ENCODE results near the gene TNNI2. TPM values are rescaled to one million over a fixed set of nuclear protein-coding genes. Genes with fewer than 3 reads are reported as not detected.
"Not testable (repeated sequence)": the region's sequence is repeated elsewhere in the genome, so short reads cannot be mapped to it uniquely, and the experiment has no call there.

TNNI2 gene
- polyA plus RNA-seq, 3 donors: 1.5 to 2.5 TPM; not detected in 1

DNA sequence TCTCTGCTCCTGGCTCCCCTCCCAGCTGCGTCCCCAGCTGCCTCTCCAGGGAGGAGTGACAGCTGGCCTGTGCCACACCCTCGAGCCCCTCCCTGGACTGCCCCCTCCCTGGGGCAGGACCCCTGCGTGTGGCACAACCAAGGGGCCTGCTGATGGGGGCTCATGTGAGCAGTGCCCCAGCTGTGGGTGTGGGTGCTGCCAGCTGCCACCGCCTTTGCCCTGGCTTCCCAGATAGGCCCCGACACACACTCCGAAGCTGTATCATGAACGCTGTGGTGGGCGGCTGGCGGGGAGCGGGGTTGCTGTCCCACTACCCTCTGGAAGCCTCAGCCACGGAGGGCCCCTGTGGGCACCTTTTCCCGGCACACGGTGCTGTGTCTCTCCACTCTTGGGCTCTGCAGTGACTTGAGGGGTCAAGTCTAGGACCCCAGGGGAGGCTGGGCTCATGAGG lies 37.1 kb downstream of the TNNI2 start:
- not testable (repeated sequence) for H3K27ac ChIP-seq (ENCODE audit: low read depth, low read length)
- 57 to 84% (median 74%) methylated on average over 9 to 12 of the region's 13 CpGs for WGBS, 3 donors

DNA sequence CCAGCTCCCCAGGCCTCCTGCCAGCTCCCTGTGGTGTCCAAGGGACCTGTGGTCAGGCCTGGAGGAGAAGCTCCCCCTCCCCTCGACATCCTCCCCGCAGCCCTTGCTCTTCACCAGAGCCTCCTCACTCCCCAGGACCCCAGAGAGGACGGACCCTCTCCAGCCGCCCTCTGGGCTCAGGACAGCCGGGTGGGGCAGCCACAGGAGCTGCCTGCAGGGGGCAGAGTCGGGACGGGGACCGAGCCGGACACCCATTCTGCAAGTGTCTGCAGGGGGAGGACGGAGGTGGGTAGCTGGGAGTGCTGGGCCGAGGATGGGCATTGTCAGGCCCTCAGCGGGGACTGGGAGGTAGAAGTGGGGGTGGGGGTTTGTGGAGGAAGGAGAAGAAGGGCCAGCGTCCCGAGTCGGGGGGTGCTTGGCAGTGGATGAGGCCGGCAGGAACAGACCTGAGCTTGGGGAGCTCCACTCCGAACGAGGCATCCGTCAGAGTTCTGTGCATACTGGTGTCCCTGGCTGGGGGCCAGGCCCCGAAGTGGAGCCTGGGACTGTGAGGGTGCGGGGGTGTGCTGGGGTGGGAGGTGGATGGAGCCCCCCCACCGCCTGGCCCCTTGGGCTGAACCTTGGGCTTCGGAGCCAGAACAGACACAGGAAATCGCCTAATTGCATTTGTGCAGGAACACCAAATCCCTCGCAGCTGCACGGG lies 37.7 kb downstream of the TNNI2 start:
- 28 to 45% (median 30%) methylated on average over 24 to 26 of the region's 26 CpGs for WGBS, 3 donors

DNA sequence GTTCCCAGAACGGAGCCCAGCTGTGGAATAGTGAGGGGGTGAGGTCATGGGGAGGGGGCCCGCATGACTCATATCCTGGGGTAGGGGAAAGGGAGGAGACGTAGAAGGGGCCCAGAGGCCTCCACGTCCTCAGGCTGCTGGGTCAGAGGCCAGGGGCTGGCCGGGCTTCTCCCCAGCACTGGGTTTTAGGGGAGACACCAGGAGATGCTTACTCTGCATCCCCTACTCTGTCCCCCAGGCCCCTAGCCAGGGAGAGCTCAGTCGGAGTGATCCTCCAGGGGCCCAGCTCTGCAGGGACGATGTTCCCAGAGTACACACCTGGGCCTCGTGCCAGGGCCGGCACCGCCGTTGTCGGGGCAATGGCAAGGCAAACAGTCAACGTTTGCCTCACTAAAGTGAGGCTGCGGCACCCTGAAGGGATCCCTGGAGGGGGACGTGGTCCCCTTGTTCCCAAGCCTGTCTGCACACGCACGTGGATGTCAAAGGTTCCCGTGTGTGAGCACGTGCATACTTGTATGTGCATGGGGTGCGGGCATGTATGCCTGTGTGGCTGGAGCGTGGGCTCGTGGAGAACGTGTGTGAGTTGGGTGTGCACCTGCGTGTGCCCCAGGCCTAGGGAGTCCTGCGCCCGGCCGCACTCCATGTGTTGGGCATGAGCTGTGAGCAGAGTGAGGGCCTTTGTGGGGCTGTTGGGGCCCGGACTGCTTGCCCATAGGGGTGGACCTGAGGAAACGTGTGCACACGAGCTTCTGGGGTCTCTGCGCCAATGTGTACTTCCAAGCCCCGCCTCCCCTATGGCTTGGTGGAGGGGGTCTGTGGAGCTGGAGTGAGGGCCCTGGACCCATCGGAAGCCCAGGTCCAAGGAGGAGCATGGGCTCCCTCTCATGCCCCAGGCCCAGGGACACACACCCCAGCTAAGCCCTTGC lies 38.7 kb downstream of the TNNI2 start:
- 42 to 63% (median 48%) methylated on average over 32 to 33 of the region's 33 CpGs for WGBS, 3 donors
- H3K27ac ChIP-seq (ENCODE audit: low read depth, low read length): no peak overlapping the region

More for the DNA sequence above, 37.7 kb downstream of the TNNI2 start:
- no peak overlapping the region for H3K27ac ChIP-seq (ENCODE audit: low read depth, low read length)

DNA sequence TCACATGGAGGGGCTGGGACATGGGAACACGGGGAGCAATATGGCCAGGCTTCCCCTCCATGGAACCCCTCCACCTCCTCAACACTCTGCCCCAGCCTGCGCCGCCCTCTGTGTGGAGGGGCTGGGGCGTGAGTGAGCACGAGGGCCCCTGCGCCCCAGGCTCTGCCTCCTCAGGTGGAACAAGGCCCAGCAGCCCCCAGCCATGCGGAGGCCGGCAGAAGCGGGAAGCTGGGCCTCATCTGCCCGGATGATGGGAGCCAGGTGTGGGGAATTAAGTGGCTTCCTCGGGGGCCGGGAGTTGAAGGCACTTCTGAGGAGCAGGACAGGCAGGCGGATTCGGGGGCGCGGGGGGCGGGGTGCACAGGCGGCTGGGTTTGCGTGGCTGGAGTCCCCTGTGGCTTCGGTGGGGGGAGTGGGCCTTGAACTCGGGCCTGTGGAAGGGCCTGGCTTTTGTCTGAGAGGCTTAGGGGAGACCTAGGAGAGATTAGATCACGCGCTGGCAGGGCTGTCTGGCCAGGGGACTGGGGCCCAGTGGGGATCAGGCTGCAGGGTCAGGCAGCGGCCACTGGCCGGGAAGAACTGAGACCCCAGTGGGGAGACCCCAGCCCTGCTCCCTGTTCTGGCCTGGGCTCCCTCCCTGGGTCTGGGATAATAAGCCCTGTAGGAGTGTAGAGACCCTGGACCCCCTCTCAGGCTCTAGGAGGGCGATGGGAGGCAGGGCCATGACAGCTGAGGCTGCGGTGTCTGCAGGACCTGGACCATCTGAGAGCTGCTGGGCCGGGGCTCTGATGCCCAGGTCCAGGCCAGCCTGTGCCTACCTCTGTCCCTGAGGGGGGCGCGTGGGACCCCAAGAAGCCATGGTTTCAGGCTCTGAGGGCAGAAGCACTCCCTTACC lies 39.6 kb downstream of the TNNI2 start:
- H3K27ac ChIP-seq (ENCODE audit: low read depth, low read length): no peak overlapping the region
- 72 to 86% (median 76%) methylated on average over 30 of the region's 30 CpGs for WGBS, 3 donors

DNA sequence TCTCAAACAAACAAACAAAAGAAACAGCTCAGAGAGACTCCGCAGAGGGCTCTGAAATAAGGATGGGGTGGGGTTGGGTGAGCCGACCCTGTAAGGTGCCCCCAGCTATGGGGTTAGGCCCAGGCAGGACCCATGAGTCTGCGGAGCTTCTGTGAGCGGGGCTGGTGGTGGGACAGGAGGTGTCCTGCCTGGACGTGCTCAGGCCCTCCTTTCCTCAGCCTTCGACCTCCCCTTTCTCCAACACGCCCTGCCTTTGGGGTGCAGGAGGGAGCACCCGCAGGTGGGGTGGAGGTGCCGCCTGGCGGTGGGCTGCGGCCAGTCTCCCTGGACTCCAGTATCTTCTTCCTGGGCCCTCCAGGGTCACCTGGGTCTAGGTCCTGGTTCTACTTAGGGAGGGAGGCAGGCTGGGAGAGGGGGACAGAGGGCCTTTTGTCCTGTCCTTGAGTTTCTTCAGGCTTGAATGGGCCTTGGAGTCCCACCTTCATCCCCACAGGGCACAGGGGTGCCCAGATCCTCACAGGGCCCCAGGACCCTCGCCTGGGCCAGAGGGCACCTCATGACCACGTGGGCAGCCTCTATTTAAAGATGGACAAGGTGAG lies 40.7 kb downstream of the TNNI2 start:
- WGBS, 3 donors: 85 to 91% (median 89%) methylated on average over 13 of the region's 13 CpGs
- no peak overlapping the region for H3K27ac ChIP-seq (ENCODE audit: low read depth, low read length)

DNA sequence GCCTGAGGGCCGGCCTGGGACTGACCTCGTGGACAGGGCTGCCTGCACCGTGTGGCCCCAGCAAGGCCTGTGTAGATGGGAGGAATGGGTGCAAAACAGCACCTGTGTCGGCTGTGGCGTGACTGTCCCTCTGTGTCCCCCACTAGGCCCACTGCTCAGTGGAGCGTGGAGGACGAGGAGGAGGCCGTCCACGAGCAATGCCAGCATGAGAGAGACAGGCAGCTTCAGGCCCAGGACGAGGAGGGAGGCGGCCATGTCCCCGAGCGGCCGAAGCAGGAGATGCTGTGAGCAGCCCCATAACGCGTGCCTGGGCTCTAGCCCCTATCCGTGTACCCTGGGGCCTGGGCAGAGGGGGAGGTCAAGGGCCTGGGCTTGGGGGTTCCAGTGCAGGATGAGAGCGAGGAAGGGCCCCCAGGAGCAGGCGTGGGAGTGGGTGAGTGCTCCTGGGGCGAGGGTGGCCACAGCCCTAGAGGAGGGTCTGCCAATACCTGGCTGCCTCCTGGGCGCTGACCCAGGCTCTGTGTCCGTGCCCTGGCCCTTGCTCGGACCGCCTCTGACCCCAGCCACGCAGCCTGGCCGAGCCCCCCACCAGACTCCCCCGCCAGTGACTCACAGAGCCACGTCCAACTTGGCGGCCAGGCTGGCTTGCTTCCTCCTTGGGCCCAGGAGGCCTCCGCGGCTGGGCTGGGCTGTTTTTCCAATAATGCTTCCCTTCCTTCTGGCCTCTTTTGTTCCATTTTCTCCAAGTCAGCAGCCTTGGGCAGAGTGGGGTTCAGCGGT lies 41.4 kb downstream of the TNNI2 start:
- 52 to 83% (median 55%) methylated on average over 28 to 32 of the region's 32 CpGs for WGBS, 3 donors
- no peak overlapping the region for H3K27ac ChIP-seq (ENCODE audit: low read depth, low read length)

DNA sequence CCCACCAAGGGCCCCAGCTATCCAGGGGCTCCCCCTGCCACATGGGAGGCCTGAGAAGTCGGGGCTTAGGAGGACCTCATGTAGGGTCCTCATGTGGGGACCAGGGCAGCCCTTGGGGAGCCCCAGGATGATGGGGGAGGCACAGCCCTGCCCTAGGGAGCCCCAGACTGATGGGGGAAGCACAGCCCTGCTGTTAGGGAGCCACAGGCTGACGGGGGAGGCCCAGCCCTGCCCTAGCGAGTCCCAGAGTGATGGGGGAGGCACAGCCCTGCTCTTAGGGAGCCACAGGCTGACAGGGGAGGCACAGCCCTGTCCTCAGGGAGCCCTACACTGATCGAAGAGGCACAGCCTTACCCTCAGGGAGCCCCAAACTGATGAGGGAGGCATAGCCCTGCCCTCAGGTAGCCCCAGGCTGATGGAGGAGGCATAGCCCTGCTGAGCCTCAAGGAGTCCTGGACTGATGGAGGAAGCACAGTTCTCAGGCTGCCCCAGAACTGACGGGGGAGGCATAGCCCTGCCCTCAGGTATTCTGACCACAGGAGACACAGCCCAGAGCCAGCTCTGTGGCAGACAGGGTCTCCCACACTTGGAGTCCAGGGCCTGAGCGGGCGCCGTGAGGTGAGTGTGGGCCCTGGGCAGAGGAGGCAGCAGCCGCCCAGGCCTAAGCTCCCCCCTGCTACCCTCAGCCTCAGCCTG lies 42.1 kb downstream of the TNNI2 start:
- 66 to 81% (median 71%) methylated on average over 9 of the region's 9 CpGs for WGBS, 3 donors
- no peak overlapping the region for H3K27ac ChIP-seq (ENCODE audit: low read depth, low read length)

DNA sequence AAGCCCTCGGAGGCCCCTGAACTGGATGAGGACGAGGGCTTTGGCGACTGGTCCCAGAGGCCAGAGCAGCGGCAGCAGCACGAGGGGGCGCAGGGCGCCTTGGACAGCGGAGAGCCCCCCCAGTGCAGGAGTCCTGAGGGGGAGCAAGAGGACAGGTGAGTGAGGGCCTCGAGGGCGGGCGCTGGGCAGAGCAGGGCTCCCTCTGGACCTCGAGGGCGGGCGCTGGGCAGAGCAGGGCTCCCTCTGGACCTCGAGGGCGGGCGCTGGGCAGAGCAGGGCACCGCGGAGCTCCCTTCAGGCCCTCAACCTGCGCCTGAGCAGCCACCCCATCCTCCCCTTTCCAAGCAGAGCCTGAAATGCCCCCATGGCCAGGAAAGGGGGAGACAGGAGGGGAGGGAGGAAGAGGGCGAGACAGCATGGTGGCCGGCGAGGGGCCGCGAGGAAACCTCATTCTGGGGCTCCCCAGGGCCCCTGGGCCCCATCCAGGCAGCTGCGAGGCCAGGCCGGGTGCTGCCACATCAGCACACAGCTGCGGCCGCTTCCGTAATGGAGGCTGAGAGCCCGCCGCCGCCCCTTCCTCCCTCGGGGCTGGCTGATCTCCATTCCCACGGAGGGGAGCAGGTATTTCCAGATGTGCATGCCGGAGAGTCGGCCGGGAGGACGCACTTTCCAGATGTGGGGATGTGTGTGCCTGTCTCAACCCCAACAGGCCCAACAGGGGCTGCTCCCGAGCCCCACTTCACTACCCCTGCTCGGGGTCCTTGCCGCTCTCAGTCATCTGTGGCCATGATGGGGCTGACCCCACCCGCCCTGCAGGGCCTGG lies 42.9 kb downstream of the TNNI2 start:
- 43 to 64% (median 47%) methylated on average over 40 to 43 of the region's 43 CpGs for WGBS, 3 donors
- no peak overlapping the region for H3K27ac ChIP-seq (ENCODE audit: low read depth, low read length)

DNA sequence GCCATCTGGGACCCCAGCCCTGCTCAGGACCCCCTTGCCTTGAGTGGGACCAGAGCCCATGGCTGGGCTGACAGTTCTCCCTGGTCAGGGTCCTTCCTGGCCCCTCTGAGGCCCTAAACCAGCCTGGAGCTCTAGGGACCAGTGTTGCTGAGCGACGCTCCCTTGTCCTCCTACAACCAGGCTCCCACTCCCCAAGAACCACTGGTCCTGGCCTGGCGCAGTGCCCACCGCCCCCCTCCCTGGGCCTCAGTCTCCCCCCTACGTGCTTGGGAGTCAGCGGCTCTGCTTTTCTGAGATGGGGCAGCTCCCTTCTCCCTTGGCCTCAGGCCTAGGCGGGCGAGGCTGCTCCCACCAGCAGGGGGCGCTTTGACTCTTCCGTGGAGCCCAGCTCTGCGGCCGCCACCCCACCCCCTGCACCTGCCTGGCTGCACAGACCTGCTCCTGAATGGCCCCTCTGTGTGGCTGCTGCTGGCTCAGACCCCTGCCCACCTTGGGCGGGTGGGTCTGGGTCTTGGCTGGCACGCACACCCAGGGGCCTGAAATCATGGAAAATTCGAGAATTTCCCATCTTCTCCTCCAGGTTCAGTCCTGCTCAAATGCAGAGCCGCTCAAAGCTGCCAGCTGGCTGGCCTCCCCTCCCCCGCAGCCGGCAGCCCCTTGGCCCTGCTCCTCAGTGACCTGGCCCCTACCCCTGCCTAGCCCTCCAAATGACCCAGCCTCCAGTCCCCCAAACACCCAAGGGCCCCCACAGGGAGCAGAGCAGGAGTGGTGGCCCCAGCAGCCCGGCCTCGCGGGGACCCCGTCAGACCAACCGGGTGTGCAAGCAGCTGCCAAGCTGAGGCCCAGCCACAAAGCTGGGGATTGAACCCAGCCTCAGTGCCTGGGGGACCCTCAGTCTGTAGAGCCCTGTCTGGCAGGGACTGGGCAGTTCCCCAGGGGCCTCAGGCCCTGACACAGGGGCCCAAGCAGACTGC lies 43.8 kb downstream of the TNNI2 start:
- 24 to 33% (median 32%) methylated on average over 22 to 23 of the region's 23 CpGs for WGBS, 3 donors
- no peak overlapping the region for H3K27ac ChIP-seq (ENCODE audit: low read depth, low read length)

DNA sequence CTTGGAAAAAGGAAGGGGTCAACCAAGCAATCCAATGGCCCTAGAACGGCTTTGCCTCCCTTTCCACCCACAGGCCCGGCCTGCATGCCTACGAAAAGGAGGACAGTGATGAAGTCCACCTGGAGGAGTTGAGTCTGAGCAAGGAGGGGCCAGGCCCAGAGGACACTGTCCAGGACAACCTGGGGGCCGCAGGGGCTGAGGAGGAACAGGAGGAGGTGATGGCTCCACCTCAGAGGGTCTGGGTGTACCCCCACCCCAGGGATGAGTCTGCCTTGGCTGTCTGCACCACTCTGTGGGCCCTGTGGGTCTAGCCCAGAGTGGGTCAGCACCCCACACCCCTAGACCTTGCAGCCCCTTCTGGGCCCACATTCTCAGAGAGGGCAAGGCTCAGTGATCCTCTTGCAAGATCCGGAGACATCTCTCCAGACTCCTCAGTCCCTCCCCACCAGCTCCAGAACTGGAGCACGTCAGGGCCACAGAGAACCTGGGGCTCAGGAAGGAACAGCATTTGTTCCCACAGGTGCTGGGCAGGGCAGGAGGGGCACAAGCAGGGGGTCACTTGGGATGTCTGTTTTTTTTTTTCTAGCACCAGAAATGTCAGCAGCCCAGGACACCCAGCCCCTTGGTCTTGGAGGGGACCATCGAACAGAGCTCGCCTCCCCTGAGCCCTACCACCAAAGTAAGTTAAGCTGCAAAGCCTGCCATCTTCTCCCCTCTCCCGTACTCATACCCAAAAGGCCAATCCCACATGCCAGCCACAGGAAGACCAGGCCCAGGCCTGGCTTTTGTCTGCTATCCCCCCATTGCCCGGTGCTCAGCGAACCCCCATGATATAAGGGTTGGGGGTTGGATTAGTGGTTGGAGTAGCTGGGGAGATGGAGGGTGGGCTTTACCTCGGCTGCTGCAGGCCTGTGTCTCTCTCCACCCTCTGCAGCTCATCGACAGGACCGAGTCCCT lies 44.8 kb downstream of the TNNI2 start:
- H3K27ac ChIP-seq (ENCODE audit: low read depth, low read length): no peak overlapping the region
- WGBS, 3 donors: 89 to 92% (median 91%) methylated on average over 14 of the region's 14 CpGs

DNA sequence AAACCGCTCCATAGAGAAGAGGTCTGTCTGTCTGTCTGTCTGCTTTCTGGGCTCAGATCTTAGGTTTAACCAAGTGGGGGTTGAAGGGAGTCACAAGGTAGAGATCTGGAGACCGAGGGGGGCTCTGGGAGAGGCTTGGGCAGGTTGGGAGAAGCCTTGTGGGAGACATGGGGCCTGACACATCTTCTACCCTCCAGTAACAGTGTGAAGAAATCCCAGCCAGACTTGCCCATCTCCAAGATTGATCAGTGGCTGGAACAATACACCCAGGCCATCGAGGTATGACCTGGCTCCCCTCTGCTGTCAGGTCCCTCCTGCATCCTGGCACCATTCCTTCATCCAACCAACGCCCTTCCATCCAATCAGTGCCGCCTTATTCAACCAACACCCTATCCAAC lies 45.5 kb downstream of the TNNI2 start:
- 92 to 95% (median 95%) methylated on average over 5 of the region's 5 CpGs for WGBS, 3 donors
- H3K27ac ChIP-seq (ENCODE audit: low read depth, low read length): no peak overlapping the region

DNA sequence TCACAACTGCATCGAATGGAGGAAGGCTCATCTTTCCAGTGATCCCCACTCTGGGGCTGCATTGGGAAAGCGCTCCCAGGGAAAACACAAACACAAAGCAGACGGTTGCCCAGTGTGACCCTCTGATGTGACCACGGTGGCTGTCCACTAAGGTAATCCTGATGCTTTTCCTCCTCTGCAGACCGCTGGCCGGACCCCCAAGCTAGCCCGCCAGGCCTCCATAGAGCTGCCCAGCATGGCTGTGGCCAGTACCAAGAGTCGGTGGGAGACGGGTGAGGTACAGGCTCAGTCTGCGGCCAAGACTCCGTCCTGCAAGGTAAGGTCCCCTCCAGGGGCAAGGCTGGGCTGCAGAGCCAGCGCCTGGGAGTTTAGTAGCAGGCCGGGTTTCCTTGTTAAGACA lies 47.8 kb downstream of the TNNI2 start:
- H3K27ac ChIP-seq (ENCODE audit: low read depth, low read length): not testable (repeated sequence)
- WGBS, 3 donors: 90 to 94% (median 91%) methylated on average over 12 to 13 of the region's 13 CpGs

DNA sequence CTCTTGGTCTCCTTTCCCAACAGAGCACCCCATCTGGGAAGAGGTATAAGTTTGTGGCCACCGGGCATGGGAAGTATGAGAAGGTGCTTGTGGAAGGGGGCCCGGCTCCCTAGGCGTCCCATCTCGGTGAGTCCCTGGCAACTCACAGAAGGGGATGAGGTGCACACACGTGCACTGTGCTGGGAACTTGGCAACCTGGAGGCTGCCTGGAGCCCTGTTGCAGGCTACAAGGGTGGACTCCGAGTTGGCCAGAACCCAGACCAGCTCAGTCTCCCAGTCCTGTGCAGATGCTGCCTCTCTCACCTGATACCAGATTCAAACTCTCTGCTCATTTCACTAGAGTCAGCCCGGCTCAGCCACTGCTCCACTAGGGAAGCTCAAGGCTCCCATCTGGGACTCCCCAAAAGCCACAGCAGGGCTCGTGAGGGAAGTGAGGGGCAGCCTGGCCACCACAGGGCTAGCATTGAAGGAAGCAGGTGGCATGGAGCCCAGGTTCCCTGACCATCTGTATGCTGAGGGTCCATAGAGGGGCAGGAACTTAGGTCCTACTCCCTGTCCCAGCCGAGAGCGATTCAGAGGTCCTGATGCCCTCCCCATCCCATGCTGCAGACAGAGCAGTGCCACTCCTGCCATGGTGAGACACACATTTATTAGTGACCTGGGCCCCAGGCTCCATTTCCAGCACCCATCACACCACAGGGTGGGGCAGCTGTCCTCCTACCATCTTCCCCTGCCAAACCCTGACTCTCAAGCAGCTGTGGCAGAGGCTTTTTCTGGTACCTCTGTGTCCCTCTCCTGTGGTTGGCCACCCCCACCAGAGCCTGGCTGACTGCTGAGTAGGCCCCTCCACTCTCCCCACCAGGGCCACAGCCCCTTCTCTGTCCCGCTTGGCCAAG lies 48.9 kb downstream of the TNNI2 start:
- H3K27ac ChIP-seq (ENCODE audit: low read depth, low read length): no peak overlapping the region
- WGBS, 3 donors: 69 to 80% (median 73%) methylated on average over 11 of the region's 11 CpGs
